Measurements from ENCODE around the gene ZNF846.
"Not testable (repeated sequence)": the region's sequence is repeated elsewhere in the genome, so short reads cannot be mapped to it uniquely, and the experiment has no call there.

The ZNF846 gene

GRCh38 chr19:9782338-9782737 lies 13.8 kb upstream of the ZNF846 start:
- no peak for DNase-seq

DNA sequence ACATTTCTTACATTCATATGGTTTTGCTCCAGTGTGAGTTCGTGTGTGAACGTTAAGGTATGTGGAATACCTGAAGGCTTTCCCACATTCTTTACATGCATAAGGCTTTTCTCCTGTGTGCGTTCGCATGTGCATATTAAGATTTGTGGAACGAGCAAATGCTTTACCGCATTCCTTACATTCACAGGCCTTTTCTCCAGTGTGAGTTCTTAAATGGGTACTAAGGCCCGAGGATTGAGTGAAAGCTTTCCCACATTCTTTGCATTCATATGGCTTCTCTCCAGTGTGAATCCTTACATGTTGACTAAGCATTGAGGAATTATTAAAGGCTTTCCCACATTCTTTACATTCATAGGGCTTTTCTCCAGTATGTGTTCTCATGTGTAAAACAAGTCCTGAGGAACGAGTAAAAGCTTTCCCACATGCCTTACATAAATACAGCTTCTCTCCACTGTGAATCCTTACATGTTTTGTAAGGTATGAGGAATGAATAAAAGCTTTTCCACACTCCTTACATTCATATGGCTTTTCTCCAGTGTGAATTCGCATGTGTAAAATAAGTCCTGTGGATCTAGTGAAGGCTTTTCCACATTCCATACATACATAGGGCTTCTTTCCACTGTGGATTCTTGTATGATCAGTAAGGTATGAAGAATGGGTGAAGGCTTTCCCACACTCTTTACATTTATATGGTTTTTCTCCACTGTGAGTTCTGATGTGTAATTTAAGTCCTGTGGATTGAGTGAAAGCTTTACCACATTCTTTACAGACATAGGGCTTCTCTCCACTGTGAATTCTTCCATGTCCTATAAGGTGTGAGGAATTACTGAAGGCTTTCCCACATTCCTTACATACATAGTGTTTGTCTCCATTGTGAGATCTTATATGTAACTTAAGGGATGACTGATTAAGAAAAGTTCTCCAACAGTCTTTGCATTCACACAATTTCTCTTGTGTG lies 10.7 kb downstream of the ZNF846 start:
- DNase-seq, result no peak

GRCh38 chr19:9752701-9753443 lies 15.7 kb downstream of the ZNF846 start:
- DNase-seq, result no peak

DNA sequence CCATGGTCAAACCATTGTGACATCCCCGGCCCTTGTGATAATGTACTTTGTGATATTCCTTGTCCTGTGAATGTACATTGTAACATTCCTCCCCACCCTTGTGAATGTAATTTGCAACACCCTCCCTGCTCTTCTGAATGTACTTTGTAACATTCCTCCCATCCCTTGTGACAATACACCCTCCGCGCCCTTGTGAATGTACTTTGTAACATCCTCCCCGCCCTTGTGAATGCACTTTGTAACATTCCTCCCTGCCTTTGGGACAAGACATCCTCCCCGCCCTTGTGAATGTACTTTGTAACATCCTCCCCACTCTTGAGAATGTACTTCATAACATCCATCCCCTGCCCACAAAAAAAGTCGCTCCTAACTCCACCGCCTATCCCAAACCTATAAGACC lies 17.1 kb downstream of the ZNF846 start:
- DNase-seq, result no peak

DNA sequence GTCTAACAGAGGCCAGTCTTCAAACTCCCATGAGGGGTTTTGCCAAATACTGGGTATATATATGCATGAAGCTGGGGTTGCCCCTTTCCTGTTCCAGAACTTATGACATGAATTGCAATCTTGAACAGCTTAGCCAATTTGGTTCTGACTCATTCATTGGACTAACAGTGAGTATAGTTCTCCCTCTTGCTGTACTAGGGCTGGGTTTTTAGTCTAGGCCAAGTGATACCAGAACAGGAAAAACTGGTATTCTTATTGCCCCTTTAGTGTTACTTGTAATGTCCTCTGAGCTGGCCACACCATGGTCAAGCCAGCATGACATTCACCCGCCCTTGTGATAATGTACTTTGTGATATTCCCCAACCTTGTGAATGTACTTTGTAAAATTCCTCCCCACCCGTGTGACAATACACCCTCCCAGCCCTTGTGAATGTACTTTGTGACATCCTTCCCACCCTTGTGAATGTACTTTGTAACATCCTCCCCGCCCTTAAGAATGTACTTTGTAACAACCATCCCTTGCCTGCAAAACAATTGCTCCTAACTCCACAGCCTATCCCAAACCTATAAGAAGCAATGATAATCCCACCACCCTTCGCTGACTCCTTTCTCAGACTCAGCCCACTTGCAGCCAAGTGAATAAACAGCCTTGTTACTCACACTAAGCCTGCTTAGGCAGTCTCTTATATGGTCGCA lies 26.9 kb downstream of the ZNF846 start:
- no peak for DNase-seq

DNA sequence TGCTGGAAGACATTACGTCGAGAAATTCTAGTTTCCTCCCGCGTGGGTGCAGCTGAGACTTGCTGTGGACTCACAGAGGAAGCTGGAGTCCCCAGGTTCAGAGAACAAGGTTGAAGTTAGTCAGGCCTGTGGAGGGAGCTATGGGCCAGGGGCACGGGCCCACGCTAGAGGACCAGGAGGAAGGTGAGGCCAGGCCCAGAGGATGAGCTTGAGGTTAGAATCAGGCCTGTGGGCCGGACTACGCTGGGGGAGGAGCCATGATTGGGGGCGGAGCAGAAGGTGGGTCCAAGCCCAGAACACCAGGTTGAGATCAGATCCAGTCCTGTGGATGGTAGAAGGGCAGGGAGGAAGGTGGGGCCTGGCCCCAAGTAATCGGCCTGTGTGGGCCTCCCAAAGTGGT lies 32.6 kb downstream of the ZNF846 start:
- DNase-seq, result no peak

- not testable (repeated sequence) for DNase-seq
Observed at GRCh38 chr19:9730056-9730455, 38.5 kb downstream of the ZNF846 start.

DNA sequence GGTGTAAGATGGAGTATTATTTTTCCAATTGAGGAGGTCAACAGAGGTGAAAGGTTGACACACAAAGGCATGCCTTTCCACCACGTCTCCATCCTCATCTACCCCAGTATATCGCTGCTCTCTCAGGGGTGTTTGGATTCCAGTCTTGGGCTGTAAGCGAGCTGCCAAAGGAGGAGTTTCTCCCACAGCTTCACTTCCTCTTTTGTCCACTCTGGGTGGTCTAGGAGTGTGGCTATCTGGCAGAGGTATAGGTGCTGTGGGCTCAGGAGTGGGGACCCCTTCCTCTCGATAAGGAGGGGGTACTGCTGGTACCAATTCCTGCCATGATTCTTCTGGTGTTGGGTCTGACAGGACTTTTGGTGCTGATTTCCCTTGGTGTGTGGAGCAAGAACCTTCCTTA lies 39.4 kb downstream of the ZNF846 start:
- DNase-seq, result no peak

- no peak for DNase-seq
Observed at GRCh38 chr19:9727644-9728043, 40.9 kb downstream of the ZNF846 start.

DNA sequence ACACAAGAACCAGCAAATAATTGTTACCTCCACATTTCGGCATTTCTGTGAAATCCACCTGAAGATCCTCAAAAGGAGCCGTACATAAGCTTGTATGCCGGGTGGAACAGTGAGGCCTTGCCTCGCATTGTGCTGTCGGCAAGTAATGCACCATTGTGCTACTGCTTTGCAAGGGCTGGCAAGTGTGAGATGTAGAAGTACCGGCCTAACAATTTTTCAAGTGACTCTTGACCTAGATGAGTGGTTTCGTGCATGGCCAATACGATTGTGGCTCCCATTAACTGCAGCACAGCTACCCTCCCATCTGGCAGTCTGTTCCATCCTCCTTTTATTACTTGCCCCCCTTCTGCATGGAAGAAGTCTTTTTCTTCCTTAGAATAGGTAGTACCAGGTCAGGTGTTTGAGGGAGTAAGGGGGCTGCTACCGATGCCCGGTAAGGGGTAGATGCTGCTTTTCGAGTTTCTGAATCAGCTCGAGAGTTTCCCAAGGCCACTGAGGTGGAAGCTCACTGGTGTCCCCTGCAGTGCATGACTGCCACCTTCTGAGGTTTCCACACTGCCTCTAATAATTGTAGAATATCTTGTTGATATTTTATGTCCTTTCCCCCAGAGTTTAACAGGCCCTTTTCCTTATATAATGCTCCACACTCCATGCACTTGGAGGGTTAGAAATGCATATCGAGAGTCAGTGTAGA lies 42.9 kb downstream of the ZNF846 start:
- not testable (repeated sequence) for DNase-seq

GRCh38 chr19:9724157-9724556 lies 44.4 kb downstream of the ZNF846 start:
- no peak for DNase-seq

- no peak for DNase-seq
Observed at GRCh38 chr19:9721861-9722260, 46.7 kb downstream of the ZNF846 start.

DNA sequence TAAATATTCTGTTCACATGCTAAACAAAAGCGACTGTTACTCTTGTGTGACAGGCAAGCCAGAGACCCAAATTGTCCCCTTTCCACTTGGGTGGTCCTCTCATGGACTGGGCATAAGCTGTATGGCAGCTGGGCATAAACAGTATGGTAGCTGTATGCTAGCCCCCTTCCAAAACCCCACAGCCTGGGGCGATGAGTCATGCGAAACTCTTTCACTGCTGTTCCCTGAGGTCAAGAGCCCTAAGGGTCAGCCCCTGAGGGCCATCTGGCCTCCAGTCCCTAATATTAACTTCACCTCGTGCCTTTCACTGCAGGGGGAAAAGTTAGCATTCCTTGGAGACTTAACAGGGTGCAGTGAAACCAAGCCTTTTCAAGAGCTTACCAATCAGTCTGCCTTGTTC lies 48.0 kb downstream of the ZNF846 start:
- DNase-seq, result no peak

DNA sequence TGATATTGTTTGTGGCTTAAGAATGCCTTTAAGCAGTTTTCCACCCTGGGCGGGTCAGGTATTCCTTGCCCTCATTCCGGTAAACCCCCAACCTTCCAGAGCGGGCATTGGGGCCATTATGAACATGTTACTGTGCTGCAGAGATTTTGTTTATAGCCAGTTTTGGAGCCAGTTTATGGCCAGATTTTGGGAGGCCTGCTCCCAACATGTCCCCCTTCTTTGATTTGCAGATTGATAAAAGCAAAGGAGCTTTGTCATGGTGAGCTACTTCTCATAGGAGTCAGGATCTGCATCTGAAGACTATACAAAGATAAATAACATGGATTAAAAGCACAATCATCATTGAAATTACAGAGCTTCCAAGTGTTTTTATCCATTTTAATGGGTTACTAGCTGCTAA lies 56.7 kb downstream of the ZNF846 start:
- DNase-seq, result no peak

- no peak for DNase-seq
Observed at GRCh38 chr19:9709305-9709704, 59.2 kb downstream of the ZNF846 start.

DNA sequence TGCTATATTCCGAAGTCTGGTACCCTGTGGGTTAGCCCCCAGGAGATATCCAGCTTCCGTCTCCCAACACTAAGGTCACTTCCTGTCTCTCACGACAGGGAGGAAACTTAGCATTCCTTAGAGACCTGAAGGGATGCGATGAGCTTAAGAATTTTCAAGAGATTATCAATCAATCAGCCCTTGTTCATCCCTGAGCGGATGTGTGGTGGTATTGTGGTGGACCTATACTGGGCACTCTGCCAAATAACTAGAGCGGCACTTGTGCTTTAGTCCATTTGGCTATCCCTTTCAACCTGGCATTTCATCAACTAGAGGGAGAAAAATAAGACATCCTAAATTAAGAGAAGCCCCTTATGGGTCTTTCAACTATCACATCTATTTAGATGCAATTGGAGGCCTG lies 62.7 kb downstream of the ZNF846 start:
- DNase-seq, result no peak

- no peak for DNase-seq
Observed at GRCh38 chr19:9702186-9702585, 66.4 kb downstream of the ZNF846 start.

Data from NCI-H187 treated with DMSO at 0.1 percent for 48 hours (cell line).